Osteocyte (in vitro differentiated cells): ENCODE measurements around the gene GABRG3. TPM values are rescaled to one million over a fixed set of nuclear protein-coding genes. Genes with fewer than 3 reads are reported as not detected.

Experiments
- DNase-seq: peaks from one replicate; pipeline ENCODE4 v3.0.0; 2021; ENCODE audit warnings: mixed read lengths; ENCODE audit not compliant: unreplicated experiment; ENCODE audit errors: extremely low spot score
- H3K27ac Mint-ChIP-seq: one replicate; pipeline ENCODE4 v1.8.0; 2021; ENCODE audit warnings: mild to moderate bottlenecking, mixed read lengths; ENCODE audit not compliant: unreplicated experiment
- H3K27me3 Mint-ChIP-seq: one replicate; pipeline ENCODE4 v1.8.0; 2021; ENCODE audit warnings: mixed read lengths; ENCODE audit not compliant: unreplicated experiment
- H3K36me3 Mint-ChIP-seq: one replicate; pipeline ENCODE4 v1.8.0; 2021; ENCODE audit warnings: mixed read lengths; ENCODE audit not compliant: unreplicated experiment
- H3K4me1 Mint-ChIP-seq: one replicate; pipeline ENCODE4 v1.8.0; 2021; ENCODE audit warnings: mixed read lengths; ENCODE audit not compliant: unreplicated experiment
- H3K4me3 Mint-ChIP-seq: one replicate; pipeline ENCODE4 v1.8.0; 2021; ENCODE audit warnings: mild to moderate bottlenecking, moderate library complexity, mixed read lengths; ENCODE audit not compliant: unreplicated experiment
- H3K9me3 Mint-ChIP-seq: one replicate; pipeline ENCODE4 v1.8.0; 2021; ENCODE audit warnings: mixed read lengths; ENCODE audit not compliant: unreplicated experiment
- CTCF ChIP-seq: fragments of 200-600 bp; sonication (generic); IDR thresholded peaks from 2 replicates; pipeline ENCODE4 v1.5.0; 2021; ENCODE audit warnings: antibody characterized with exemption, mild to moderate bottlenecking, moderate library complexity
- total RNA-seq: library from RNA; stranded (reverse); gene quantifications from 2 replicates; pipeline ENCODE4 v1.2.1, GENCODE V29; 2021

Gene GABRG3
- total RNA-seq, 1 donor from 2014 or later, result 0.19 TPM

GRCh38 chr15:27135151-27135550 is 164.2 kb downstream of the GABRG3 start:
- H3K27ac Mint-ChIP-seq, result no peak overlapping the region
- H3K9me3 Mint-ChIP-seq, result peaks cover 10% of the 10 kb centered on the region
- peaks cover 14% of the 10 kb centered on the region for H3K4me1 Mint-ChIP-seq
- H3K4me3 Mint-ChIP-seq, result no peak overlapping the region
- DNase-seq, result no peak
- H3K36me3 Mint-ChIP-seq, result no peaks in the 10 kb centered on the region
- H3K27me3 Mint-ChIP-seq, result no peaks in the 10 kb centered on the region
- no peak for TF ChIP-seq CTCF

GRCh38 chr15:27137127-27137526 is 166.1 kb downstream of the GABRG3 start:
- Mint-ChIP-seq H3K36me3 (no peaks in the 10 kb centered on the region), H3K27me3 (no peaks in the 10 kb centered on the region)
- no peak for DNase-seq

GRCh38 chr15:27165590-27165989 is 194.6 kb downstream of the GABRG3 start:
- Mint-ChIP-seq H3K4me3 (no peak overlapping the region), H3K4me1 (no peaks in the 10 kb centered on the region), H3K27me3 (peaks cover 2% of the 10 kb centered on the region), H3K9me3 (peaks cover 4% of the 10 kb centered on the region), H3K27ac (no peak overlapping the region), H3K36me3 (no peaks in the 10 kb centered on the region)
- DNase-seq, result no peak
- no peak for TF ChIP-seq CTCF

More at GRCh38 chr15:27137127-27137526, 166.1 kb downstream of the GABRG3 start:
- H3K4me3 Mint-ChIP-seq, result no peak overlapping the region
- peaks cover 14% of the 10 kb centered on the region for H3K4me1 Mint-ChIP-seq
- no peak for TF ChIP-seq CTCF
- H3K9me3 Mint-ChIP-seq, result no peaks in the 10 kb centered on the region
- H3K27ac Mint-ChIP-seq, result no peak overlapping the region

- H3K36me3 Mint-ChIP-seq, result no peaks in the 10 kb centered on the region
- H3K4me1 Mint-ChIP-seq, result no peaks in the 10 kb centered on the region
- no peak overlapping the region for H3K27ac Mint-ChIP-seq
- H3K4me3 Mint-ChIP-seq, result no peak overlapping the region
- DNase-seq, result no peak
- peaks cover 2% of the 10 kb centered on the region for H3K27me3 Mint-ChIP-seq
- TF ChIP-seq CTCF, result no peak
- no peaks in the 10 kb centered on the region for H3K9me3 Mint-ChIP-seq
Observed at GRCh38 chr15:27166917-27167316, 195.9 kb downstream of the GABRG3 start.

GRCh38 chr15:27167738-27168137 is 196.8 kb downstream of the GABRG3 start:
- Mint-ChIP-seq H3K36me3 (no peaks in the 10 kb centered on the region), H3K27me3 (peaks cover 2% of the 10 kb centered on the region), H3K9me3 (no peaks in the 10 kb centered on the region), H3K4me3 (no peak overlapping the region), H3K4me1 (no peaks in the 10 kb centered on the region), H3K27ac (no peak overlapping the region)
- no peak for DNase-seq
- no peak for TF ChIP-seq CTCF
